AML-193 (cell line): ENCODE results near the gene PLA2G6.

Source experiments
- DNase-seq, 2 experiments: peaks; one replicate each; lab custom pipeline; 2025; lab: John Stamatoyannopoulos, UW

Gene PLA2G6

DNA sequence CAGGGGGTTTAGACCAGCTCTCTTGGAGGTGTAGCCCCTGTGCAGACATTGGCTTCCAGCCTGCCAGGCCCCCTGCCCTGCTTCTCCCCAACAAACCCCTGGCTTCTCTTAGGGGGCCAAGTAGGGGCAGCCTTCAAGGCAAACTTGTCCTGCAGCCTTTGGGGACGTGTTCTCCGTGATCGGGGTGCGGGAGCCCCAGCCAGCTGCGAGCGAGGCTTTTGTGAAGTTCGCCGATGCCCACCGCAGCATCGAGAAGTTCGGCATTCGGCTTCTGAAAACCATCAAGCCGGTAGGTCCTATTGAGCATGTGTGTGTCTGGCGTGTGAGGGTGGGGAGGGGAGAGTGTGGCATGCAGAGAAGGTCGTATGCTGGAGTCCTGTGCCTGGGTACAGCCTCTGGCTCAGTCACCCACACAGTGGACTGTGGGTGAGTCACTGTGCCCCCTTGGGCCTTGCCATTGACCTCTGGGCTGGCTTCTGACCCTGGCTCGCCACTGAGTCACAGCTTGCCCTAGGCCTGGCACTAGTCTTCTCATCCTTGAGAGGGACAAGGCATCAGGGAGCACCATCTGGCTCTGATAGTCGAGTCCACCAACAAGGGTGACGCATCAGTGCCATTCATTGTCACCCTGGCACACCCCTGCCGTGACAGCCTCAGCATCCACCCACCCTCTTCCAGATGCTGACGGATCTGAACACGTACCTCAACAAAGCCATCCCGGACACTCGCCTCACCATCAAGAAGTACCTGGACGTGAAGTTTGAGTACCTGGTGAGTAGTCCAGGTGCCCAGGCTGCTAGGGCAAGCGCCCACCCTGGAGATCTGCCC lies 109.1 kb downstream of the PLA2G6 start:
- DNase-seq, result no peak

DNA sequence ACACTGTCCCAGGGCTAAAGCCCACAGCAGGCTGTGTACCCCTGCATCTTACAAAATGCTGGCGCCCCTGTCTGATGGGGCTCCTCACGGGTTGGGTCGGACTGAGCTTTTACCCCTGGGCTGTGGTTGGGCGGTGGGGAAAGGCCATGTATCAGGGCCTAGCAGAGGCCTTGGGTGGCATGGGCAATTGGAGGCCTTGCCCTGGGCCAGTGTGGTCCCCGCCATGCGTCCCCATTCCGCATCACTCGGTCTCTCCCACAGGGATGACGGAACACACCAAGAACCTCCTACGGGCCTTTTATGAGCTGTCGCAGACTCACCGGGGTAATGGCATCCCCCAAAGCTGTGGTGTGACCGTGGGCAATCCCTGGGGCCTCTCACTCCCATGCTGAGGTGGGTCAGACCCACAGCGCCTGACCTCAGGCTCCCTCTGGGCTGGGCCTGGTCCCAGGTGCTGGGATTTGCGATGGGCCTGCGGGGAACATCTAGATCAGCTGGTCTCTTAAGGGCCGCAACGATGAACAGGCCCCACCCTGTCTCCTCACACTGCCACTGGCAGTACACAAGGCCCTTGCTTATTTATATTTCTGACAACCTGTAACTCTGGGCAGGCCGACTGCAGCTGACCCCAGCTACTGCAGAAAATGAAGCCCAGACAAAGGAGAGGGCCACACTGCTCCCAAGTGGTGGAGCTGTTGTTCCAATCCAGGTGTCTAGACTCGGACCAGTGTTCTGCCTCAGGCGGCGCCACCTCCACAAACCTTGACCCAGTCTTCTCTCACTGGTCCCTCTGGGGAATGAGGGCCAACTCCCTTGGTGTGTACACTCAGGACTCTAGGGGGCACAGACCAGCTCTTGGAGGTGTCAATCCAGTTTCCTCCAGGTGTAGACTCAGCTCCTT lies 110.0 kb downstream of the PLA2G6 start:
- no peak for DNase-seq

DNA sequence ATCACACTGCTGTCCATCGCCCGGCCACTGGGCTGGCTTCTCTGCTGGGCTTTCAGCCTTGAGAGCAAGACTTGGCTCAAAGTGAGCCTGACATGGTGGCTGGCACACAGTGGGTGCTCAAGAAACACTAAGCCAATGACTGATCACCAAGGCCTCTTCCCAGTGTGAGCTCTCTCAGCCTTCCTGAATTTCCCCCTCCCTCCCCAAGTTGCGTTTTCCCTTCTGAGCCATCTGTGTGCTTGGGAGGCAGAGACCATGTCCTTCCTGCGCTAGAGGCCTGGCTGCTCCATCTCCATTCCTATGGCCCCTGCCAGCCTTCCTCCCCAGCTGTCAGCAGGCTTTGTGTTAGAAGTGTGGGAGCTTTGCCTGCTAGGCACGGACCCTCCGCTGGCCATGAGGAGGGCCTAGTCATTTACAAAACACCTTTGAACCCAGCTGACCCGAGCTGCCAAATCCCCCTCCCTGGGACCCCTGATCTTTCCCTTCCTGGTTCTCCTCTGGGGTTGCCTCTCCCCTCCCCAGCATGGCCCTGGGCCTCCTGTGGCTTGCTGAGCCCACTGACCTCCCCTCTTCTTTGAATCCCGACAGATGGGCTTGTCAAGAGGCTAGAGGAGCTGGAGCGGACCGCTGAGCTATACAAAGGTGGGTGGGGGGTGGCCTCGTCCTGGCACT lies 111.2 kb downstream of the PLA2G6 start:
- no peak for DNase-seq

DNA sequence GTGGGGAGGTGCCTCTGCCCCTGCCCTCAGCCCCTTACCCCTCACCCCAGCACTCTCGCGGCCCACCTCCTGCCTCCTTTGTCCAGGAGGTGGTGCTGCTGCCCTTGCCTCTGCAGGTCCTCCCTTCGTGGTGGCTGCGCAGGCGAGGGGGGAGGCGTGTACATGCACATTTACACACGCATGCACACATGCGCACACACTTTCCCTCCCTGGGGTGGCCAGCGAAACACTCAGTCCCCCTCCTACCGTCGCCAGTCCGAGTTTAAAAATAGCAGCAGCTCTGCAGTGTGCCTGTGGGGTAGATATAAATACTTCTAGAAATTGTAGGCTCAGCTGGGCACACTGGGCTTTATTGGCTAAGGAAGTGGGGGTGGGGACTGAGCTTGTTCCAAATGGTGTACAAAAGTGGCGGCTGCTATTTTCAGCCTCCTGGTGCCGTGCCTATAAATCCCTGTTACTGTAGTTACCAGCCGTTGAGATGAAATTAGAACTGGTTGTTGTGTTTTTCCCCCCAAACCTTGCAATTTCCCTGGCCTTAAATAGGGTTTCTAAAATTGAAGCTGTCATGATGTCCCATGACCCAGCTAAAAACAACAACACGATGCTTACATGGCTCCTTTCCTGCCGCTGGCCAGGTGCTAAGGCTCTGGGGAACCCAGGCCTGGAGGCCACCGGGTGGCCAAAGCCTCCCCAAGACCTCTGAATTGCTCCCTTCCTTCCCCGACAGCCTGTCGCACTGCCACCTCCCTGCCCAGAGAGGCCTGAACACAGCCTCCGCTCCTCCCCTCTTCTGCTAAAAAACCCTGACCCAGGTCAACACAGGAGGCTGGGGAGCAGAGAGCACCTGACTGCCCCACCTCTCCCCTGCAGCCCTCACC lies 112.0 kb downstream of the PLA2G6 start:
- no peak for DNase-seq

DNA sequence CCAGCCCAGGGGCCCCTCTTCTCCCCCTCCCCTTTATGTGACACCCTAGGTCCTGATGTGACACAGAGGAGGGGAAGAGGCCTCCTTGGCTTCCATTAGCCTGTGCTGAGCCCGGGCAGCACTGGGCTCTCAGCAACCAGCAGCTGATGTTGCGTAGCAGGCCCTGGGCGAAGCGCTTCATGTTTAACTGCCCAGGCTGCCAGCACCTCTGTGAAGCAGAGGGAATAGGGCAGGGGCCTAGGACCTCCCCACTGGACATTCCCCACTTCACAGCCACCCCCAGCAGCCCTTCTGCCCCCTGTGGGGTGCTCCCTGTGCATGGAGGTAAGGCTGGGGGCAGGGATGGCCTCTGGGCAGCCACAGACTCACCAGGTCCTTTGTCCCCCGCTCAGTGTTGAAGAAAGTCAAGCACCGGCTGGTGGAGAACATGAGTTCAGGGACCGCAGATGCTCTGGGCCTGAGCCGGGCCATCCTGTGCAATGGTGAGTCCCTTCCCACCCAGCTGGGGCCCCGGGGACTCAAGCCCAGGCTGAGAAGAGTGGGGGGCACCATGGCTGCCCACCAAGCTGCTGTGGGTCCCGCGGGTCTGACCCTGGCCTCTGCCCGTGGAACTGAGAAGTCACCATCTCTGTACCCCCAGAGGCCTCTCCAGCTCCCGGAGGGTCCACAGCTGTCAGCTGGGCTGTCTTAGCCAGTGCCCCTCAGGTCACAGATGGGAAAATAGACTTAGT lies 112.8 kb downstream of the PLA2G6 start:
- DNase-seq, result no peak

DNA sequence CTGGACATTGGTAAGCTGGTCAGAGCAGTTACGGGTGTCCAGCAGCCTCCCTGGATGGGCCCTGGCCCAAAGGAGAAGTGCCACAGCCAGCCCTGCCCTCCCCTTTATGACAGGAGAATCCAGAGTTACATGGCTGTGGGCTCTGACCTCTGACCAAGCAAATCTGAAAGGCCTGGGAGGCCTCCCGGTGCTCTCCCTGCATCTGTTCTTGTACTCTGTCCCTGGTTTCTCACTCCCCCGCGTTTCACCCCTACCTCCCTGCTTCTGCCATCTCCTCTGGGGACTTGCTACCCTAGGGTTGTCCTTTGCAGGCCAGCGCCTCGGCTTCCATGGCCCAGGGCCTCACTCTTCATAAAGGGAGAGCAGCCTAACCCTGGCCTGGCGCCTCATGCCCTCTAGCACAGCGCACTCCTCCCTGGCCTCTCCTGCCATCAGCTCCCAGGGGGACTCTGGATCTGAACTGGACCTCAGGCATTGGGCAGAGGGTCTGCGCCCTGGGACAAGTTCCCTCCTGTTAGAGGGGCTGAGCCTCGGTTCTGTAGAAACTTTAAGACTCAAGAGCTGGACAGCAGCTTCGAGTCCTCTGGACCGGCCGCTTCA lies 113.8 kb downstream of the PLA2G6 start:
- no peak for DNase-seq

DNA sequence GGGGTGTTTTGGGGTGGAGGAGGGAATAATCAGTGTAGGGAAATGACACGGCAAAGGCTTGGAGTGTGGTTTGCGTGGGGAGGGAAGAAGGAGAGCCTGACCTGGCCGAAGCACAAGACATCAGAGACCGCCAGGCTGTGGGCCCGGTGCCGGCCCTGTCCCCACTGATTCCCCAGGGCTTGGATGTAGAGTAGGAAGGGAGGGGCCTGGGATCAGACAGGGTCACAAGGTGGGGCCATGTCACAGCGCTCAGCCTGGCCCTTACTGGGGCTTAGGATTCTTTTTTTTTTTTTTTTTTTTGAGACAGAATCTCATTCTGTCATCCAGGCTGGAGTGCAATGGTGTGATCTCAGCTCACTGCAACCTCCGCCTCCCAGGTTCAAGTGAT lies 114.6 kb downstream of the PLA2G6 start:
- no peak for DNase-seq

DNA sequence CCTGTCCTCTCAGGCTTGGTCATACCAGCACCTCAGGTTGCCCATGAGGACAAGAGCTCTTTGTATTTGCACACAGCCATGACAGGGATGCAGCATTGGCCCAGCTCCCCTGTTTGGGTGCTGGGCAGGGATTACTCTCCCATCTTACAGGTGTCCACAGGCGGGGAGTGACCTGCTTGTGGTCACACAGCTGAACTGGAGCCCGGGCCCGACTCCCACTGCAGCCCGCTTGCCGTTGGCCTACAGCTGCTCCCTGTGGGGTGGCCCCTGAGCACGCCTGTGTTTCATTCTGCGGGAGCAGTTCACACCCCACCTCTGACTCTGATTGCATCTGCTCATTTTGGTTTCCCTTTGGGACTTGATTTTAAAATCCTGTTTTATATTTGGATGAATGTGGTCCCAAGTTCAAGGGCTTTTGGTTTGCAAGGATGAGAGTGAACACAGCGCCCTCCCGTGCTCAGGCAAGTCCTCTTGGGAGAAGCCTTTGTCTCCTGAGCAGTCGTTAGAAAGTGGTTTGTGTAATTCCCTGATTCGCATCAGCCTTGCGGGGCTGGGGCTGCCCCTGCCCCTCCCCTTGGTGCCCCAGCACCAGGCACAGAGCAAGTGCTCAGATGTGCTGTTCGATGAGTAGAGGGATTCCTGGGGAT lies 115.1 kb downstream of the PLA2G6 start:
- no peak for DNase-seq

DNA sequence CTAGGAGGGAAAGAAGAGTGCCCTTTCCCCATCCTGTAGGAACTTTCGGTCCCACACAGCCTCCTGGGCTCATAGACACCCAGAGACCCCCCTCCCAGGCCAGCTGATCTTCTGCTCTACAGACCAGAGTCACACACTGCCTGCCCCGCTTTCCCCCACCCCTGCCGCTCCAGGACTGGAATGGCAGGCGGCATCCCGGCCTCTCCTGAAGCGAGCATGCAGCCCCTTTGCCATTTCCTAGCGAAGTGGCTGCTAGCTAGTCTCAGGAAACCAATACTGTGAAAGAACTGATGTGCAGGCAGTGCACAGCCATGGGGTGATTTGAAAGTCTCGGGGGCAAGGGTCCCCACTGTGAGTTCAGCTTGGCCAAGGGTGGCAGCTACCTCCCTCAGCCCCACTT lies 116.1 kb downstream of the PLA2G6 start:
- no peak for DNase-seq

DNA sequence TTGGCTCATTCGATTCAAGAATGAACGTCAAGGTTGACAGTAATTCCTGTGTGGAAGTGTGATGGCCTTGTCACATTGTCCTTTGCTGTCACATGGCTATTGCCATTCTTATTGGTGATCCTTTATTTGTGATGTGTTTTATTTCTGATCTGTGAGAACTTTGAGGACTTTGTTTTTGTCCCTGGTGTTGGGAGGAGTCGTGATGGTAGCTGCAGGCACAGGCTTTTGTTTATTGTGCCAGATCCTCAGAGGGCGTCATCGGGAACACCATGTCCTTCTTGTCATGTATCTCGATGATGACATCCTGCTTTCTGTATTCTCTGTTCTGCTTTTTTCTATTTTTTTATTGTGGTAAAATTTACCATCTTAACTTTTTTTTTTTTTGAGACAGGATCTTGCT lies 118.8 kb downstream of the PLA2G6 start:
- DNase-seq, result no peak
